Endometrial microvascular endothelial cells (primary cell): ENCODE data around the gene ZFR. TPM values are rescaled to one million over a fixed set of nuclear protein-coding genes. Genes with fewer than 3 reads are reported as not detected.
"Not testable (repeated sequence)": the region's sequence is repeated elsewhere in the genome, so short reads cannot be mapped to it uniquely, and the experiment has no call there.

Experiments
- in situ Hi-C: cut with HindIII; loops from 2 replicates; pipeline ENCODE4 v1.10.0; 2017; ENCODE audit warnings: low sequenced_read_pairs, low pct_unique_long_range_greater_than_20kb; ENCODE audit errors: inconsistent ontology term
- total RNA-seq: library from RNA; depleted of rRNA; stranded (reverse); fragments of >200 nt; gene quantifications from one replicate; pipeline ENCODE4 v1.2.3, GENCODE V29; 2015; ENCODE audit errors: inconsistent ontology term

Gene ZFR
- total RNA-seq, 1 donor from 2014 or later = 50.4 TPM

GRCh38 chr5:32422697-32423096 lies 21.8 kb downstream of the ZFR start:
- in situ Hi-C loops = no loop called here

GRCh38 chr5:32421075-32421474 lies 23.5 kb downstream of the ZFR start:
- in situ Hi-C loops = no loop called here

- in situ Hi-C loops = no loop called here
Observed at GRCh38 chr5:32420506-32420905, 24.0 kb downstream of the ZFR start.

- in situ Hi-C loops = no loop called here
Observed at GRCh38 chr5:32419791-32420190, 24.7 kb downstream of the ZFR start.

GRCh38 chr5:32413466-32414263 lies 30.9 kb downstream of the ZFR start:
- in situ Hi-C loops = no loop called here

GRCh38 chr5:32410630-32411029 lies 33.9 kb downstream of the ZFR start:
- in situ Hi-C loops = no loop called here

- in situ Hi-C loops = no loop called here
Observed at GRCh38 chr5:32406650-32407049, 37.9 kb downstream of the ZFR start.

GRCh38 chr5:32405507-32405906 lies 39.0 kb downstream of the ZFR start:
- in situ Hi-C loops = no loop called here

- in situ Hi-C loops = no loop called here
Observed at GRCh38 chr5:32403760-32404159, 40.8 kb downstream of the ZFR start.

- in situ Hi-C loops = no loop called here
Observed at GRCh38 chr5:32400401-32400800, 44.1 kb downstream of the ZFR start.

GRCh38 chr5:32398754-32399153 lies 45.8 kb downstream of the ZFR start:
- in situ Hi-C loops = not testable (repeated sequence)

GRCh38 chr5:32394981-32395380 lies 49.6 kb downstream of the ZFR start:
- in situ Hi-C loops = no loop called here

- in situ Hi-C loops = no loop called here
Observed at GRCh38 chr5:32392039-32392438, 52.5 kb downstream of the ZFR start.

GRCh38 chr5:32390819-32391591 lies 53.5 kb downstream of the ZFR start:
- in situ Hi-C loops = no loop called here

- in situ Hi-C loops = no loop called here
Observed at GRCh38 chr5:32388432-32389129, 56.0 kb downstream of the ZFR start.

GRCh38 chr5:32387841-32388240 lies 56.7 kb downstream of the ZFR start:
- in situ Hi-C loops = no loop called here

GRCh38 chr5:32387211-32387610 lies 57.3 kb downstream of the ZFR start:
- in situ Hi-C loops = no loop called here

GRCh38 chr5:32384621-32385020 lies 59.9 kb downstream of the ZFR start:
- in situ Hi-C loops = no loop called here

- in situ Hi-C loops = no loop called here
Observed at GRCh38 chr5:32383586-32383985, 61.0 kb downstream of the ZFR start.

GRCh38 chr5:32383065-32383464 lies 61.5 kb downstream of the ZFR start:
- in situ Hi-C loops = no loop called here
